ENCODE results near the gene PTPN6. TPM values are rescaled to one million over a fixed set of nuclear protein-coding genes. Genes with fewer than 3 reads are reported as not detected.
A peak's percentile ranks its signal among the peaks of the same experiment; 100 is the strongest.

PTPN6 gene
- total RNA-seq, 1 experiment from 2014 or later, result 3.4 TPM

DNA sequence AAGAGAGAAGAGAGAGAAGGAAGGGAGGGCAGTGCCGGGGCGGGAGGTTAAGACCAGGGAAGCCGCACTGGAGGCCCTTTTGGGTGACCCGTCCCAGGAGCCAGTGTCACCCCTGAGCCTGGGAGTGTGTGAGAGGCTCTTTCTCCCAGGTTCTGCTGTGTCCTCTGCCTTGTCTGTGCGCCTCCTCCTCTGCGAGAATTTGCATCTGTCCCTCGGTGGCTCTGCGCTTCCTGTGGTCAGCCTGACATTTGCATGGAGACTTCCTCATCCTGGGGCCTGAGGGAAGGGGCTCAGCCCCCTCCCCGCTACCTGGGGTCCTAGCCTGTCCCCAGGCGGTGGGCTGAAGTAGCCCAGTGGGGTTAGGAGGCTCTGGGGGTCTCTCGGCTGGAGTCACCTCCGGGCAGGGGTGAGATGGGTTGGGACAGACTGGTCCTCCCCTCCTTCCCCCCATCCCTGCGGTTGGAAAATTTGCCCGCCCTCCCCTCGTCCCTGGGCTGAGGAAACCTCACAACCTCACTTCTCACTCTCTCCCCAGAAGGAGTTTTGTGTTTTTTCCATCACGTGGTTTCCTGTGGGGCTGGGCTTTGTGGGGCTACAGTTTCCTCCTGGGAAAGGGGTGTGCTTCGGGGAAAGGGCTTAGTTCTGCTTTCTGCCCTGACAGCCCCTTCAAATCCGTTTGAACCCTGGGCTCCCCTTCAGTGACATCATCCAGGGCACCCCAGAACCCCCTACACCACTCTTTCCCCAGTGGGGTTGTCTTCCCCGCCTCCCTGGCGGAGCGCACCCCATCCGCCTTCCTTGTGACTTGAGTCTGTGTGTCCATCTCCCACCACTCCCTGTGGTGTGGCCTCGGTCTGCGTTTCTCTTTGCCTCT lies 2.5 kb downstream of the PTPN6 start:
- no peak for DNase-seq (ENCODE audit: extremely low read depth, low read depth)

DNA sequence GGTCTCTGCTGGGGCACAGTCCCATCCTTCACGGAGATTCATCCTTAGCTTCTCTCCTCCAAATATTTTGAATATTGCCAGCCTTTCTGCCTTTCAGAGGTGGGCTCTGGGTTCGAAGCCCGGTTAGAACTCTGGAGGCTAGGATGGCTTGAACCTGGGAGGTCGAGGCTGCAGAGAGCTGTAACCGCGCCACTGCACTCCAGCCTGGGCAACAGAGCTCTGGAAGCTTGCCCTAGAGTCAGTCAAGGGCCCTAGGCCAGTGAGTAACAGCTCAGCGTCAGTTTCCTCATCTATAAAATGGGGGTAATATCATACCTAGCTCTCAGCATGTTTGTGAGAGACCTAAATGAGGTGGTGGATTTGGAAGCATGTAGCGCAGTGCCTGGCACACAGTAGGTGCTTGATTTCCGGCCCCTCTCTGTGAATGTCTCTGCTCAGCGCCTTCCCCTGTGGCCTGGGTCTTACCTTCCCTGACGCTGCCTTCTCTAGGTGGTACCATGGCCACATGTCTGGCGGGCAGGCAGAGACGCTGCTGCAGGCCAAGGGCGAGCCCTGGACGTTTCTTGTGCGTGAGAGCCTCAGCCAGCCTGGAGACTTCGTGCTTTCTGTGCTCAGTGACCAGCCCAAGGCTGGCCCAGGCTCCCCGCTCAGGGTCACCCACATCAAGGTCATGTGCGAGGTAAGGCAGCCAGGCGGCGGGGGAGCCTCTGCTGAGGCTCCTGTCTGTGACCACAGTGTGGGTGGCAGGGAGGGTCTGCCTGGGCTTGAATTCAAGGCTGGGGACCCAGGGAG lies 3.4 kb downstream of the PTPN6 start:
- DNase-seq (ENCODE audit: extremely low read depth, low read depth), result no peak

- no peak for DNase-seq (ENCODE audit: extremely low read depth, low read depth)
Observed at GRCh38 chr12:6955108-6956020, 4.2 kb downstream of the PTPN6 start.

GRCh38 chr12:6956021-6956727 lies 5.0 kb downstream of the PTPN6 start:
- DNase-seq (ENCODE audit: extremely low read depth, low read depth), result no peak

DNA sequence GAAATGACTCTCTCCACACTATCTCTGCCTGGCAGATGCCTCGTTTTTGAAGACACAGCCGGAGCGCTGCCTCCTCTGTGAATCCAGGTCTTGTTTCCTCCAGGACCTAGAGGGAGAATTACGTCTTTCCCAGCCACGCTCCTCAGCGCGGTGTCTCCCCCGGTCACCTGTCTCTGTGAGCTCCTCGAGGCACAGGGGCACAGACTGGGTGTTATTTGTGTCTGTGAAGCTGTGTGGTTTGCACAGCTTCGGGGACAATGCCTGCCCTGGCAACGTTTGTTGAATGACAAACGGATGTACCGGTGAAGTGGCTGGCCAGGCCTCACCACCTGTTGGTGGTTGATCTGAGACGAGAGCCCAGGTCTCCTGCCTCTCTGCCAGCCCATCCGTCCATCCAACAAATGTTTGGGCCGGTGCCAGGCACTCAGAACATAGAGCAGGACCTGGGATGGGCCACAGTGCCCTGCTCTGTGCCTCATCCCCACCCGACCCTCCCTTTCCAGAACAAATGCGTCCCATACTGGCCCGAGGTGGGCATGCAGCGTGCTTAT lies 6.1 kb downstream of the PTPN6 start:
- no peak for DNase-seq (ENCODE audit: extremely low read depth, low read depth)

- no peak for DNase-seq (ENCODE audit: extremely low read depth, low read depth)
Observed at GRCh38 chr12:6957741-6958608, 6.8 kb downstream of the PTPN6 start.

GRCh38 chr12:6958609-6959057 lies 7.5 kb downstream of the PTPN6 start:
- no peak for DNase-seq (ENCODE audit: extremely low read depth, low read depth)

GRCh38 chr12:6959058-6959804 lies 8.1 kb downstream of the PTPN6 start:
- DNase-seq (ENCODE audit: extremely low read depth, low read depth), result no peak

- DNase-seq (ENCODE audit: extremely low read depth, low read depth), result no peak
Observed at GRCh38 chr12:6959805-6960592, 8.8 kb downstream of the PTPN6 start.

GRCh38 chr12:6960593-6961277 lies 9.6 kb downstream of the PTPN6 start:
- DNase-seq (ENCODE audit: extremely low read depth, low read depth), result no peak

GRCh38 chr12:6961278-6961694 lies 10.1 kb downstream of the PTPN6 start:
- DNase-seq (ENCODE audit: extremely low read depth, low read depth), result peak; percentile 45

GRCh38 chr12:6961695-6962284 lies 10.6 kb downstream of the PTPN6 start:
- DNase-seq (ENCODE audit: extremely low read depth, low read depth), result peak; percentile 84

- no peak for DNase-seq (ENCODE audit: extremely low read depth, low read depth)
Observed at GRCh38 chr12:6962285-6963015, 11.3 kb downstream of the PTPN6 start.

DNA sequence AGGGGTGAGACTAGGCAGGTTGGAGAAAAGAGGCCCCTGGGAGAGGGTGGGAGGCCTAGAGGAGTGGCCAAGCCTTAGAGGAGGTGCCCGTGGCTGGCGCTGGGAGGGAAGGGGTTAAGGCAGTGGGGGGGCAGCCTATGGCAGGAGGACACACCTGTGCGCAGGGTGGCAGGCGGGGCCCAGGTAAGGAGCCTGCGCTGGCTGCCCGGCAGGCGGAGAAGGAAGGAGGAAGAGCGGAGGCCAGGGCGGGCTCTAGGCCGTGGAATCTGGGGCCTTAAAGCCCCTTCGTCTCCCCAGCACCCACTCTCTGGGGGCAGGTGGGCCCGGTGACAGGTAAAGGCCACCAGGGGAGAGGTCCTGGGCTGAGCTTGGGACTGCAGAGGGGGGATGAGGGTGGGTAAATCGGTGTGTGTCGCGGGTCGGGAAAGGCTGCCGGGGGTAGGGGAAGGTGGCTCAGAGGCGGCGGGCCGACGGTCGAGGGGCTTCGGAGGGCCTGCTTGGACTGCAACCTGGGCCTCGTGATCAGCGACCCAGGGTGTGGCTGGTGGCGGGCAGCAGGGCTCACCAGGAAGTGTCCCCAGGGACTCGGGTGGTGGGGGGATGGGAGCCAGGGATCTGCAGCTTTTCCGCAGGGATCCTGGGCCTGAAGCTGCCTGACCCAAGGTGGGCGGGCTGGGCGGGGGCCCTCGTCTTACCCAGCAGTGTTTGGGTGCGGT lies 12.0 kb downstream of the PTPN6 start:
- DNase-seq (ENCODE audit: extremely low read depth, low read depth), result no peak

Measured in NCI-H460 (cell line).